Mesenchymal stem cell (in vitro differentiated cells and primary cell): ENCODE data around the gene HNRNPUL1.

Source experiments
- DNase-seq: peaks from one replicate; pipeline ENCODE4 v3.0.0-alpha.2; 2013
- H2AFZ ChIP-seq: one replicate; pipeline ENCODE4 v1.6.1; 2013; ENCODE audit warnings: low read depth, mild to moderate bottlenecking, control low read depth, inconsistent platforms, low read length, moderate library complexity
- H2AK5ac ChIP-seq: 2 replicates; pipeline ENCODE4 v1.6.1; 2013; ENCODE audit warnings: low read length, moderate library complexity, mild to moderate bottlenecking, inconsistent platforms; ENCODE audit not compliant: severe bottlenecking
- H2BK120ac ChIP-seq: one replicate; pipeline ENCODE4 v1.6.1; 2013; ENCODE audit warnings: low read depth, mild to moderate bottlenecking, inconsistent platforms, low read length, moderate library complexity
- H2BK12ac ChIP-seq, 2 experiments: one replicate each; pipeline ENCODE4 v1.6.1; 2013; ENCODE audit warnings: inconsistent platforms in 2 of 2, low read length in 2 of 2, mild to moderate bottlenecking in 2 of 2, moderate library complexity in 2 of 2, control low read depth in 1 of 2
- H2BK15ac ChIP-seq: one replicate; pipeline ENCODE4 v1.6.1; 2013; ENCODE audit warnings: mild to moderate bottlenecking, low read depth, inconsistent platforms; ENCODE audit not compliant: poor library complexity, severe bottlenecking
- H2BK5ac ChIP-seq: 2 replicates; pipeline ENCODE4 v1.6.1; 2013; ENCODE audit warnings: low read depth, mild to moderate bottlenecking, low read length, control low read depth, inconsistent platforms; ENCODE audit not compliant: poor library complexity, severe bottlenecking
- H3K14ac ChIP-seq, 2 experiments: one replicate each; pipeline ENCODE4 v1.6.1; 2013; ENCODE audit warnings: inconsistent platforms in 2 of 2, low read length in 2 of 2, control low read depth in 1 of 2, mild to moderate bottlenecking in 1 of 2, moderate library complexity in 1 of 2
- H3K18ac ChIP-seq, 2 experiments: one replicate each; pipeline ENCODE4 v1.6.1; 2013; ENCODE audit warnings: inconsistent platforms in 2 of 2, low read length in 2 of 2, control low read depth in 1 of 2, low read depth in 1 of 2, mild to moderate bottlenecking in 1 of 2
- H3K23ac ChIP-seq, 2 experiments: one replicate each; pipeline ENCODE4 v1.6.1; 2013; ENCODE audit warnings: inconsistent platforms in 2 of 2, low read length in 2 of 2, mild to moderate bottlenecking in 2 of 2, moderate library complexity in 2 of 2, control low read depth in 1 of 2
- H3K27ac ChIP-seq: 2 replicates; pipeline ENCODE4 v1.5.1; 2013; ENCODE audit warnings: mild to moderate bottlenecking, moderate library complexity, low read length, control low read depth, inconsistent platforms; ENCODE audit not compliant: poor library complexity, severe bottlenecking
- H3K27me3 ChIP-seq, 2 experiments: 2 replicates each; pipeline versions ENCODE4 v1.6.1 to v1.7.0; 2013; ENCODE audit warnings: low read length in 2 of 2, mild to moderate bottlenecking in 2 of 2, moderate library complexity in 2 of 2, control low read depth in 1 of 2, inconsistent platforms in 1 of 2; ENCODE audit not compliant: control insufficient read depth in 1 of 2, insufficient read depth in 1 of 2
- H3K36me3 ChIP-seq, 2 experiments: 2 replicates each; pipeline versions ENCODE4 v1.6.1 to v1.7.0; 2013; ENCODE audit warnings: low read length in 2 of 2, control low read depth in 1 of 2, inconsistent platforms in 1 of 2, low read depth in 1 of 2, mild to moderate bottlenecking in 1 of 2; ENCODE audit not compliant: insufficient read depth in 2 of 2, control insufficient read depth in 1 of 2
- H3K4ac ChIP-seq, 2 experiments: one replicate each; pipeline ENCODE4 v1.6.1; 2013; ENCODE audit warnings: inconsistent platforms in 2 of 2, low read length in 2 of 2, mild to moderate bottlenecking in 2 of 2, moderate library complexity in 2 of 2, control low read depth in 1 of 2, low read depth in 1 of 2
- H3K4me1 ChIP-seq: 2 replicates; pipeline ENCODE4 v1.6.1; 2013; ENCODE audit warnings: low read depth, low read length, control low read depth; ENCODE audit not compliant: control insufficient read depth, insufficient read depth
- H3K4me2 ChIP-seq: 2 replicates; pipeline ENCODE4 v1.6.1; 2013; ENCODE audit warnings: low read length, mild to moderate bottlenecking, inconsistent platforms; ENCODE audit not compliant: poor library complexity, severe bottlenecking
- H3K4me3 ChIP-seq, 2 experiments: 2 replicates each; pipeline versions ENCODE4 v1.5.1 to v1.7.0; 2013; ENCODE audit warnings: low read length in 2 of 2, mild to moderate bottlenecking in 2 of 2, control low read depth in 1 of 2, low read depth in 1 of 2; ENCODE audit not compliant: insufficient read depth in 1 of 2
- H3K79me1 ChIP-seq: replicated peaks from 2 replicates; pipeline ENCODE4 v1.6.1; 2013; ENCODE audit warnings: mild to moderate bottlenecking, control low read depth, low read length, inconsistent platforms; ENCODE audit not compliant: poor library complexity, severe bottlenecking
- H3K9ac ChIP-seq: 2 replicates; pipeline ENCODE4 v1.7.0; 2013; ENCODE audit warnings: mild to moderate bottlenecking, low read length, moderate library complexity
- H3K9me3 ChIP-seq: 2 replicates; pipeline ENCODE4 v1.7.0; 2013; ENCODE audit warnings: mild to moderate bottlenecking, low read length; ENCODE audit not compliant: control insufficient read depth
- H4K8ac ChIP-seq: one replicate; pipeline ENCODE4 v1.6.1; 2013; ENCODE audit warnings: inconsistent platforms, mild to moderate bottlenecking, low read length, moderate library complexity
- H4K91ac ChIP-seq: one replicate; pipeline ENCODE4 v1.6.1; 2013; ENCODE audit warnings: mild to moderate bottlenecking, low read length, inconsistent platforms
- WGBS: methylation state at CpG from one replicate; pipeline ENCODE4 v1.1.7; 2013; ENCODE audit warnings: mixed read lengths; 5-methylcytosine and 5-hydroxymethylcytosine counted together

Gene HNRNPUL1

GRCh38 chr19:41273076-41273475 is 8.9 kb downstream of the HNRNPUL1 start:
- Histone ChIP-seq H3K18ac (no peak overlapping the region), H4K8ac (no peak overlapping the region), H3K4me1 (no peaks in the 10 kb centered on the region), H4K91ac (no peak overlapping the region), H3K4me3 (no peak overlapping the region), H3K27ac (no peak overlapping the region), H2AK5ac (no peak overlapping the region), H2BK120ac (no peak overlapping the region), H3K9me3 (no peaks in the 10 kb centered on the region), H2BK15ac (no peak overlapping the region), H2BK12ac (no peak overlapping the region), H3K27me3 (no peaks in the 10 kb centered on the region), H3K4me2 (no peak overlapping the region), H3K4ac (no peak overlapping the region), H3K9ac (no peak overlapping the region), H3K14ac (no peak overlapping the region), H3K36me3 (peaks cover 78 to 98% of the 10 kb centered on the region in 2 experiments), H3K23ac (no peak overlapping the region), H2BK5ac (no peak overlapping the region), H3K79me1 (peaks cover 49% of the 10 kb centered on the region), H2AFZ (no peak overlapping the region)
- no peak for DNase-seq
- 100% methylated on average over 6 of the region's 6 CpGs for WGBS

GRCh38 chr19:41274802-41275201 is 10.6 kb downstream of the HNRNPUL1 start:
- peaks cover 51% of the 10 kb centered on the region for H3K79me1 ChIP-seq
- H3K27ac ChIP-seq: no peak overlapping the region
- H3K4me1 ChIP-seq: no peaks in the 10 kb centered on the region
- no peak overlapping the region for H3K18ac ChIP-seq
- H3K14ac ChIP-seq: no peak overlapping the region
- H2BK12ac ChIP-seq: no peak overlapping the region
- no peak overlapping the region for H4K91ac ChIP-seq
- H2AK5ac ChIP-seq: no peak overlapping the region
- H3K4me2 ChIP-seq: no peak overlapping the region
- H3K23ac ChIP-seq: no peak overlapping the region
- no peaks in the 10 kb centered on the region for H3K27me3 ChIP-seq
- peaks cover 75 to 99% of the 10 kb centered on the region in 2 experiments for H3K36me3 ChIP-seq
- no peaks in the 10 kb centered on the region for H3K9me3 ChIP-seq
- H2BK120ac ChIP-seq: no peak overlapping the region
- DNase-seq: no peak
- H3K4me3 ChIP-seq: no peak overlapping the region
- no peak overlapping the region for H4K8ac ChIP-seq
- no peak overlapping the region for H2BK15ac ChIP-seq
- no peak overlapping the region for H2BK5ac ChIP-seq
- 97% methylated on average over 5 of the region's 5 CpGs for WGBS
- H3K9ac ChIP-seq: no peak overlapping the region
- H2AFZ ChIP-seq: no peak overlapping the region
- H3K4ac ChIP-seq: no peak overlapping the region

GRCh38 chr19:41276231-41276630 is 12.1 kb downstream of the HNRNPUL1 start:
- Histone ChIP-seq H3K4me2 (no peak overlapping the region), H2BK120ac (no peak overlapping the region), H3K79me1 (peaks cover 50% of the 10 kb centered on the region), H3K14ac (no peak overlapping the region), H3K9ac (no peak overlapping the region), H2AFZ (no peak overlapping the region), H3K4me3 (no peak overlapping the region), H3K27ac (no peak overlapping the region), H2BK5ac (no peak overlapping the region), H4K8ac (no peak overlapping the region), H4K91ac (no peak overlapping the region), H3K9me3 (no peaks in the 10 kb centered on the region), H3K4ac (no peak overlapping the region), H2AK5ac (no peak overlapping the region), H2BK12ac (no peak overlapping the region), H3K23ac (no peak overlapping the region), H3K18ac (no peak overlapping the region), H2BK15ac (no peak overlapping the region), H3K4me1 (no peaks in the 10 kb centered on the region), H3K36me3 (peaks cover 73 to 99% of the 10 kb centered on the region in 2 experiments), H3K27me3 (no peaks in the 10 kb centered on the region)
- 88% methylated on average over 2 of the region's 3 CpGs for WGBS
- DNase-seq: no peak

DNA sequence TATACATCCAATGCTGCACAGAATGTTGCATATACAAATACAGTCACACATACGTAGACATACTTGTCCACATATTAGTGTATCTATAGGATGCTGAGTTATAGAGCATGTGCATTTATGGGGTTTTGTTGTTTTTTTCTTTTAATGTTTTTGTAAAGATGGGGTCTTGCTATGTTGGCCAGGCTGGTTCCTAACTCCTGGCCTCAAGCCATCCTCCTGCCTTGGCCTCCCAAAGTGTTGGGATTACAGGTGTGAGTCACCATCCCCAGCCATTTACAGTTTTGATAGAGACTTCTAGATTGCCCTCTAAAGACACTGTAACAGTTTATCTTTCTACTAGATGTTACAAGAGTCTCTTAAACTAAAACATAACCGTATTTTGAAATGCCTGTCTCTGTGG is 14.3 kb downstream of the HNRNPUL1 start:
- Histone ChIP-seq H3K4me2 (no peak overlapping the region), H3K9me3 (no peaks in the 10 kb centered on the region), H2BK12ac (no peak overlapping the region), H2BK15ac (no peak overlapping the region), H3K4me1 (no peaks in the 10 kb centered on the region), H2BK5ac (no peak overlapping the region), H2AK5ac (no peak overlapping the region), H3K14ac (no peak overlapping the region), H2AFZ (no peak overlapping the region), H3K18ac (no peak overlapping the region), H4K8ac (no peak overlapping the region), H3K27ac (no peak overlapping the region), H3K4ac (no peak overlapping the region), H3K23ac (no peak overlapping the region), H3K4me3 (no peak overlapping the region), H4K91ac (no peak overlapping the region), H2BK120ac (no peak overlapping the region), H3K27me3 (no peaks in the 10 kb centered on the region), H3K36me3 (peaks cover 61 to 96% of the 10 kb centered on the region in 2 experiments), H3K79me1 (peaks cover 38% of the 10 kb centered on the region), H3K9ac (no peak overlapping the region)
- WGBS: 100% methylated on average over 1 of the region's 2 CpGs
- no peak for DNase-seq
